WI38 (cell line): Measurements from ENCODE around the gene STK38.

Experiments
- H3K4me3 ChIP-seq: 2 replicates; pipeline ENCODE4 v1.5.1; 2011; ENCODE audit warnings: low read depth, mild to moderate bottlenecking, control low read depth, low read length
- TF ChIP-seq, protein P1 (sequence below): IDR thresholded peaks from 2 replicates; pipeline ENCODE4 v1.5.1; 2012; ENCODE audit warnings: low read depth, mild to moderate bottlenecking, control low read depth, low read length

The STK38 gene

DNA sequence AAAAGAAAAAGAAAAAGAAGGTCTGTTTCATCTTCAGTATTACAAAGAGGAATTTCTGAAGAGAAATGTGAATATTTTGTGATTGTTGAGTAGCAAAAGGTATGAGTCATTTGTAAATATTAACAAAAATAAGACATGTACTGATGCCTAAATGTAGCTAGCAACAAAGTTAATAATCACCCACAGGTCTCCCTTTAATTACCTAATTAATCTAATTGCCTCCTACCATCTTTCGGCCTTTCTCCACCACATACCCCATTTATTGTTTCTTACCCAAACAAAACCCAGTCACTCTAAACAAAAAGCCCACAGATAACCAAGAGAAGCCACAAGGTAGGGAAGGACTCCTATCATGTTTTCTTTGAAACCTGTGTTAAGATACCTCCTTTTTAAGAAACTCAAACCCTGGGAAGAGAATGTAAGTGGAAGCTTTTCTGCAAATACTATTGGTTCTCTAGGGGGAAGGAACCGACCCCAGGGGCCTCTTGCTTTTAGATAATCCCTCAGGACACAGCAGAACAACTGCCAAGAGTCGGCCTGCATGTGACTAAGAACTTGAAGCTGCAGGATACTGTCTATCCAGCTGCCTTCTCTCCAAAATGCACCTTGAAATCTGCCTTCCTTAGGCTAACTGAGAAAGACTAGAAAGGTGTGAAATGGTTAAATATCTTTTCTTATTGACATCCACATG, 16.1 kb upstream of the STK38 start:
- TF ChIP-seq, protein P1, sequence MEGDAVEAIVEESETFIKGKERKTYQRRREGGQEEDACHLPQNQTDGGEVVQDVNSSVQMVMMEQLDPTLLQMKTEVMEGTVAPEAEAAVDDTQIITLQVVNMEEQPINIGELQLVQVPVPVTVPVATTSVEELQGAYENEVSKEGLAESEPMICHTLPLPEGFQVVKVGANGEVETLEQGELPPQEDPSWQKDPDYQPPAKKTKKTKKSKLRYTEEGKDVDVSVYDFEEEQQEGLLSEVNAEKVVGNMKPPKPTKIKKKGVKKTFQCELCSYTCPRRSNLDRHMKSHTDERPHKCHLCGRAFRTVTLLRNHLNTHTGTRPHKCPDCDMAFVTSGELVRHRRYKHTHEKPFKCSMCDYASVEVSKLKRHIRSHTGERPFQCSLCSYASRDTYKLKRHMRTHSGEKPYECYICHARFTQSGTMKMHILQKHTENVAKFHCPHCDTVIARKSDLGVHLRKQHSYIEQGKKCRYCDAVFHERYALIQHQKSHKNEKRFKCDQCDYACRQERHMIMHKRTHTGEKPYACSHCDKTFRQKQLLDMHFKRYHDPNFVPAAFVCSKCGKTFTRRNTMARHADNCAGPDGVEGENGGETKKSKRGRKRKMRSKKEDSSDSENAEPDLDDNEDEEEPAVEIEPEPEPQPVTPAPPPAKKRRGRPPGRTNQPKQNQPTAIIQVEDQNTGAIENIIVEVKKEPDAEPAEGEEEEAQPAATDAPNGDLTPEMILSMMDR = no peak
- H3K4me3 ChIP-seq = no peak overlapping the region

DNA sequence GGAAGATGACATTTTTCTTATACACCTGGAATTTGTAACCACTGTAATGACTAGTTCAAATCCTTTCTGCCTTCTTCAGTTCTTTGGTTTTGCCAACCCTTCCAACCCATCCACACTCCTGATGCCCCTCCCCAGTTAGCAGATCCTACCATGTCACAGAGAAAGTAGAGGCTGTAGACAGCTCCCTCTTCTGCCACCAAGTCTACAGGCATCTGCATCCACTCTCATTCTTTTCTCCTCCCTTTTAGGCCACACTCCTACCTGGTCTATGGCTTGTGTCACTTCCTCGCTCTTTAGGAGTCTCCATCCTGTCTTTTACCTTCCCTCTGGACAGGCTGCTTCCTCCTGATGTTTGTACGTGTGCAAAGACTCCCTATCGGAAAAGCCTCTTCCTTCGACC, 13.5 kb upstream of the STK38 start:
- TF ChIP-seq, protein P1 = no peak

DNA sequence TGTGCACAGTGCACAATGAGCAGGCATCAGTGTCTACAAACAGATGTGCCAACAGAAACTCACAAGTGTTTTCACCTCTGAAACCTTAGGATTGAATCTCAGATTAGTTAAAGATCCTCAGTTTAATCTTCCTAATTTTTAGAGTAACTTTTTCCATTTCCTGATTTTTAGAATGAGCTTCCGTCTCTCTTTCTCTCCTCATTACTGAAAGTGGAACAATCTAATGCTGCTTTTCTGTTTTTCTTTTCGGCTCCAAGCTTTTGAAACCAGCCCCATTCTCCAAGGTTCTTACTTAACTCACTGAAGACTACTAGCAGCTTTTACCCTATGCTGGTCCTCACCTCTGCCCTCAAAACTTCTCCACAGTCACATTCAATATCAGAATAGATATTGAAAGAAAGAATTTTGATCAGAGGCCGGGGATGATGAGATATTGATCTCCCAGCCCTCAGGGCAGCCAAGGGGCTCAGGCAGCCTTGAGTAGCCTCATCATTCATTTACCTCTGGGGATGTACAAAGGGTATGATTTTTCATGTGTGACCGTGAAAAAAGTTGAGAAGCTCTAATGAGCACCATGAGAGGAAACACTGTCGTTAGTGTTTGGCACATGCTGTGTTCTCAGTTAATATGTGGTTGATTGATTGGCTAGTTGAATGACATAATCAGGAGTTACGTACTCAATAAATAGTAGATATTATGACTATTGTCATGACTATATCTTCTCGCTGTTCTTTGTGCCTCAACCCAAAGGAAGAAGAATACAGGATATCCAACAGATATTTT, 11.9 kb upstream of the STK38 start:
- TF ChIP-seq, protein P1 = no peak
- H3K4me3 ChIP-seq = no peak overlapping the region

More for the DNA sequence above, 13.5 kb upstream of the STK38 start:
- H3K4me3 ChIP-seq = no peak overlapping the region

DNA sequence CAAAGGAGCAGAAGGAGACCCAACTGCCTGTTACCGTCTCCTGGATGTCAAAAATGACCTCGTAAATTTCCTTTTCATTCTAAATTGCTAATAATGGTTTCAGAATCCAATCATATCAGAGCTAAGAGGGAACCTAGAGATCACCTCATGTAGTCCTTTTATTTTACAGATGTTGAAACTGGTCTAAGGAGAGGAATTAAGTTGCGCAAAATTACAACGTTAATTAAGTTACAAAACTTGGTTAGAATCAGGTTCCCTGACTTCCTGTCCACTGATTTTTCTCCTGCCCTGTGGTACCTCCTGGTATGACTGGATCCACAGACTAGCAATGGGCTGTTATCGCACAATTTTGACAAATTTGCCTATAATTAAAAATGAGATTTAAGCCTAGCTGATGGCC, 9.0 kb upstream of the STK38 start:
- no peak overlapping the region for H3K4me3 ChIP-seq
- TF ChIP-seq, protein P1 = no peak

DNA sequence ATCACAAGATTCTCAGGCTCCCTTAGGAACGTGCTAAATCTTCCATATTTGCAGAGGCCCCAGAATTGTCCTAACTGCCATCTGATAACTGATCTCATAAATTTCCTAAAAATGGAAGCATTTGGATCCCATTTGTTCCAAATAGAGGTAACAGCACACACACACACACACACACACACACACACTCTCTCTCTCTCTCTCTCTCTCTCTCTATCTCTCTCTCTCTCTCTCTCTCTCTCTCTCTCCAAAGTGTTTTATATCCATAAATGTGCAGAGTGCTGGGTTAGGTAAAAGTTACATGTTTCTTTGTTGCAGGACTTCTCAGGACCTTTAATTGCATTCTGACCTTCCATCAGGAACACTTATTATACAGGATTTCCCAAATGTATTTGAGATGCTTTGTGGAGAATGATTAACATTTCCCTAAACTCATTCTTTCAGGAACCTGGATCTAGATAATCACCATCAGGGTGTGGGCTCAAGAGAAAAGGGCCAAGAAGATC, 8.5 kb upstream of the STK38 start:
- H3K4me3 ChIP-seq = no peak overlapping the region
- TF ChIP-seq, protein P1 = no peak

DNA sequence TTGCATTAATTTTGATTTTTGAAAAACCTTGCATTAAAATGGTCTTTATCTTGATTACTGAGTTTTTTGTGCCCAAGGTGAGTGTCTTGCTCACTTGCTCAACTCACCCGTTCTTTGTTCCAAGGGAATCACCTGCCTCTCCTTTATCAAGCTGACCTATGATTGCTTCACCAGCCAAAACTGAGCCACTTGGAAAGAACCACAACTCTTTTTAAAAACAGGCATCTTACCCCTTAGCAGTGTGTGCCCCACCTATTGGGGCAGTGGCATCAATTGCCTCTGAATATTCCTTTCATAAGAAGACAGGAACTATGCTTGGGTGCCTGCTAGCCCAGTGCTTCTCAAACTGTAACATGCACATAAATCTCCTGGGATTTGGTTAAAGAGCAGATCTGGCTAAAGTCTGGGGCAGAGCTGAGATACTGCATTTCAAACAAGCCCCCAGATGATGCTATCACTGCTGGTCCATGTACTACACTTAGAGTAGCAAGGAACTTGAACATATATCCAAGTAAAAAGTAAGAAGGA, 3.3 kb upstream of the STK38 start:
- H3K4me3 ChIP-seq = no peak overlapping the region
- TF ChIP-seq, protein P1 = no peak

DNA sequence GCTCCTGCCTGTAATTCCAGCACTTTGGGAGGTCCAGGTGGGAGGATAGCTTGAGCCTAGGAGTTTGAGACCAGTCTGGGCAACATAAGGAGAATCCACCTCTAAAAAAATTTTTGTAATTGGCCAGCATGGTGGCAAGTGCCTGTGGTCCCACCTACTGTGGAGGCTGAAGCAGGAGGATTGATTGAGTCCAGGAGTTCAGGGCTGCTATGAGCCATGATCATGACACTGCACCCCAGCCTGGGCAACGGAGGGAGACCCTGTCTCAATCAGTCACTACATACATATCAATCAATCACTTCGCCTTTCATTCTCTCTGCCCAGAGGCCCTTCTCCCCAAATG, 1.1 kb upstream of the STK38 start:
- no peak overlapping the region for H3K4me3 ChIP-seq

More for the DNA sequence above, 1.1 kb upstream of the STK38 start:
- TF ChIP-seq, protein P1 = no peak
